Fibroblast of lung (primary cell): ENCODE results near the gene ADGRA3. TPM values are rescaled to one million over a fixed set of nuclear protein-coding genes. Genes with fewer than 3 reads are reported as not detected.

ENCODE experiments used
- DNase-seq, 2 donors: peaks; one replicate each; pipeline versions ENCODE4 v3.0.0 to v3.0.0-alpha.2; 2010; ENCODE audit warnings: low read depth in 2 of 2
- H2AFZ ChIP-seq: 2 replicates; pipeline ENCODE4 v1.5.1; 2012; ENCODE audit warnings: low read length, control low read depth, inconsistent platforms
- H3K27ac ChIP-seq: 2 replicates; pipeline ENCODE4 v1.5.1; 2011; ENCODE audit warnings: low read length, control low read depth; ENCODE audit not compliant: insufficient read depth
- H3K27me3 ChIP-seq: 2 replicates; pipeline ENCODE4 v1.5.1; 2011; ENCODE audit warnings: mild to moderate bottlenecking, low read length; ENCODE audit not compliant: control insufficient read depth, insufficient read depth
- H3K36me3 ChIP-seq: 2 replicates; pipeline ENCODE4 v1.5.1; 2011; ENCODE audit warnings: low read length; ENCODE audit not compliant: control insufficient read depth, insufficient read depth
- H3K4me1 ChIP-seq: 2 replicates; pipeline ENCODE4 v1.5.1; 2011; ENCODE audit warnings: low read length; ENCODE audit not compliant: control insufficient read depth, insufficient read depth; ENCODE audit errors: extremely low read depth
- H3K4me2 ChIP-seq: 2 replicates; pipeline ENCODE4 v1.5.1; 2011; ENCODE audit warnings: low read length, control low read depth; ENCODE audit not compliant: insufficient read depth; ENCODE audit errors: extremely low read depth
- H3K4me3 ChIP-seq, 4 experiments: fragments of 200-600 bp in 1 of 4; sonication (generic) in 1 of 4; replicated peaks in 1 of 4; 2 replicates each; pipeline ENCODE4 v1.5.1; 2011 to 2016; ENCODE audit warnings: low read length in 4 of 4, low read depth in 3 of 4, mild to moderate bottlenecking in 3 of 4, control low read depth in 2 of 4, inconsistent platforms in 1 of 4, mixed read lengths in 1 of 4; ENCODE audit not compliant: insufficient read depth in 1 of 4; ENCODE audit errors: control extremely low read depth in 1 of 4
- H3K79me2 ChIP-seq: 2 replicates; pipeline ENCODE4 v1.5.1; 2012; ENCODE audit warnings: mild to moderate bottlenecking, low read length, inconsistent platforms; ENCODE audit not compliant: control insufficient read depth, insufficient read depth
- H3K9ac ChIP-seq: 2 replicates; pipeline ENCODE4 v1.5.1; 2011; ENCODE audit warnings: mild to moderate bottlenecking, low read length, control low read depth; ENCODE audit not compliant: insufficient read depth
- H3K9me3 ChIP-seq: 2 replicates; pipeline ENCODE4 v1.5.1; 2012; ENCODE audit warnings: low read depth, low read length; ENCODE audit not compliant: control insufficient read depth, insufficient read depth
- H4K20me1 ChIP-seq: 2 replicates; pipeline ENCODE4 v1.5.1; 2011; ENCODE audit warnings: low read length; ENCODE audit not compliant: control insufficient read depth, insufficient read depth; ENCODE audit errors: extremely low read depth
- CTCF ChIP-seq, 2 donors: IDR thresholded peaks in 1 of 2; conservative IDR thresholded peaks in 1 of 2; 1 replicate in 1 of 2; 2 replicates in 1 of 2; pipeline ENCODE4 v1.5.1; 2011 to 2012; ENCODE audit warnings: low read length in 2 of 2, control low read depth in 1 of 2, inconsistent platforms in 1 of 2, low read depth in 1 of 2, mild to moderate bottlenecking in 1 of 2
- EZH2 ChIP-seq: IDR thresholded peaks from 2 replicates; pipeline ENCODE4 v1.5.1; 2012; ENCODE audit warnings: low read length, control low read depth, mild to moderate bottlenecking; ENCODE audit errors: missing control alignments
- polyA plus RNA-seq, 2 donors: library from polyadenylated mRNA; depleted of rRNA in 1 of 2; stranded (reverse) in 1 of 2; unstranded in 1 of 2; fragments of >200 nt; gene quantifications; 2 replicates each; pipeline ENCODE4 v1.2.1, GENCODE V29; 2011 to 2012; ENCODE audit warnings: missing spikeins in 1 of 2
- total RNA-seq: library from RNA; depleted of rRNA; stranded (reverse); fragments of >200 nt; gene quantifications from 2 replicates; pipeline ENCODE4 v1.2.1, GENCODE V29; 2014

ADGRA3 gene
- total and polyA plus RNA-seq, 2 donors (not counting 1 experiment from before 2014, with no cell fraction given): 13.0 to 15.2 TPM

- no peak for DNase-seq
- H4K20me1 ChIP-seq: no peaks in the 10 kb centered on the region
- TF ChIP-seq EZH2: no peak
- TF ChIP-seq CTCF (conservative IDR thresholded peaks at IDR 0.05 in 1 of 2, IDR thresholded peaks at IDR 0.05 in 1 of 2; ENCODE audit: low read depth in 1 of 2, low read length in 2 of 2): no peak
- no peak overlapping the region for H2AFZ ChIP-seq
- H3K4me1 ChIP-seq: no peaks in the 10 kb centered on the region
- H3K79me2 ChIP-seq: no peaks in the 10 kb centered on the region
- H3K27me3 ChIP-seq: no peaks in the 10 kb centered on the region
- no peak overlapping the region for H3K4me2 ChIP-seq
- no peak overlapping the region for H3K27ac ChIP-seq
- no peak overlapping the region for H3K9ac ChIP-seq
- H3K9me3 ChIP-seq: no peaks in the 10 kb centered on the region
- H3K36me3 ChIP-seq: no peaks in the 10 kb centered on the region
- H3K4me3 ChIP-seq: no peak overlapping the region
Measured at GRCh38 chr4:22408474-22408873, 107.4 kb downstream of the ADGRA3 start.

GRCh38 chr4:22407361-22407760 lies 108.5 kb downstream of the ADGRA3 start:
- Histone ChIP-seq H3K4me2 (no peak overlapping the region), H3K9me3 (no peaks in the 10 kb centered on the region), H3K36me3 (no peaks in the 10 kb centered on the region), H2AFZ (no peak overlapping the region), H4K20me1 (no peaks in the 10 kb centered on the region), H3K9ac (no peak overlapping the region), H3K4me1 (no peaks in the 10 kb centered on the region), H3K27ac (no peak overlapping the region), H3K79me2 (no peaks in the 10 kb centered on the region), H3K27me3 (no peaks in the 10 kb centered on the region), H3K4me3 (no peak overlapping the region)
- no peak for DNase-seq
- no peak for TF ChIP-seq EZH2
- TF ChIP-seq CTCF (conservative IDR thresholded peaks at IDR 0.05 in 1 of 2, IDR thresholded peaks at IDR 0.05 in 1 of 2; ENCODE audit: low read depth in 1 of 2, low read length in 2 of 2): no peak

GRCh38 chr4:22398671-22399070 lies 117.2 kb downstream of the ADGRA3 start:
- H3K4me3 ChIP-seq: no peak overlapping the region
- no peak overlapping the region for H2AFZ ChIP-seq
- H3K79me2 ChIP-seq: no peaks in the 10 kb centered on the region
- H3K27ac ChIP-seq: no peak overlapping the region
- H3K9me3 ChIP-seq: no peaks in the 10 kb centered on the region
- peaks cover 2% of the 10 kb centered on the region for H3K36me3 ChIP-seq
- no peaks in the 10 kb centered on the region for H4K20me1 ChIP-seq
- no peaks in the 10 kb centered on the region for H3K27me3 ChIP-seq
- H3K4me1 ChIP-seq: no peaks in the 10 kb centered on the region
- DNase-seq: no peak
- TF ChIP-seq EZH2 (no peak), CTCF (conservative IDR thresholded peaks at IDR 0.05 in 1 of 2, IDR thresholded peaks at IDR 0.05 in 1 of 2; ENCODE audit: low read depth in 1 of 2, low read length in 2 of 2) (no peak)
- H3K4me2 ChIP-seq: no peak overlapping the region
- H3K9ac ChIP-seq: no peak overlapping the region
